ENCODE data around the gene SLC25A20. TPM values are rescaled to one million over a fixed set of nuclear protein-coding genes. Genes with fewer than 3 reads are reported as not detected.

The SLC25A20 gene
- total RNA-seq, 1 donor from 2014 or later = 22.4 TPM

GRCh38 chr3:48897460-48898376, 964 bp downstream of the SLC25A20 start:
- DNase-seq (ENCODE audit: low read depth) = no peak

- no peak for DNase-seq (ENCODE audit: low read depth)
Measured at GRCh38 chr3:48896936-48897335, 1.7 kb downstream of the SLC25A20 start.

DNA sequence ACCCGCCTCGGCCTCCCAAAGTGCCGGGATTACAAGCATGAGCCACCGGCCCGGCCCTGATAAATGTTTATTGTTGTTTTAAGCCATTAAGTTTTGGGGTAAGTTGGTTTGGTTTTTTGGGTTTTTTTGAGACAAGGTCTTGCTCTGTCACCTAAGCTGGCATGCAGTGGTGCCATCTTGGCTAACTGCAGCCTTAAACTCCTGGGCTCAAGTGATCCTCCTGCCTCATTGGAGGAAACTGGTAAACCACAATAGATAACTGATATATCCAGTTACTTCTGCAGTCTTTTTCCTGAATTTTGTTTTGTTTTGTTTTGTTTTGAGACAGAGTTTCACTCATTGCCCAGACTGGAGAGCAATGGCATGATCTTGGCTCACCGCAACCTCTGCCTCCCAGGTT, 4.2 kb downstream of the SLC25A20 start:
- no peak for DNase-seq (ENCODE audit: low read depth)

- no peak for DNase-seq (ENCODE audit: low read depth)
Measured at GRCh38 chr3:48891606-48892005, 7.1 kb downstream of the SLC25A20 start.

- DNase-seq (ENCODE audit: low read depth) = peak; percentile 31
Measured at GRCh38 chr3:48885753-48886152, 12.9 kb downstream of the SLC25A20 start.

DNA sequence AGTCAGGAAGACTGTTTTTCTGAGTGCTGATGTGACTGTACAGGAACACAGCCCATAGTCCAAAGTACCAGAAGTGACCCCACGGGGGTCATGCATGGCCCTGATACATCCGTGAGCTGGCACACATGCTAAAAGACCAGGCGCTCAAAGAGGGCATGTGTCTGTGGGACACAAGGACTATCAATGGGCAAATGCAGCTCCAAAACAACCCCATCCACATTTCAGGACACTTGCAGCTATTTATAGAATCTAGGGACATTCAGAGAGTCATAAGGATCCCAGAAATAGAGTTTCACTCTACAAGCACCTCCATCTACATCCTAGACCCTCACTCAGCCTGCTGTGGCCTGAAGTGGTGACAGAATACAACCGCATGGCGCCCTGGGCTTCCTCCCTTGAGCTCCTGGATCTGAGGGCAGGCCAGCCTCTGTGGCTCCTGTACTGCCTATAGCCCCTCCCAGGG, 17.0 kb downstream of the SLC25A20 start:
- DNase-seq (ENCODE audit: low read depth) = no peak

DNA sequence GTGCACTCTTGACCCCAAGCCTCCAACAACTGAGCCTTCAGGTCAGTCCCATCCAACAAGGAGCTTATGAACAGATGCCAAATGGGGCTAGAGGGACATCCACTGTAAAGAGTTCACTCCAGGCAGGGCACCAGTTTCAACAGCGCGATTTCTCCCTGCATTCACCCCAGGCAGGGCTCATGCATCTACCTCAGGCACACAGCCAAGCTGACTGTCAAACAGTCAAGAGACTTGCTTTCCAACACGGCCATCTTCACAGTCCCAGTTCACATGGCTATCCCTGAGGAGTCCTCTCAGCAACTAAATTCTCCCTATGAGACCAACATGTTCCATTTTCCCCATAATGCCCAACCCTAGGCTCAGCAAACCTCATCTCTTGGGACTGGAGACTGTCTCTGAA, 17.7 kb downstream of the SLC25A20 start:
- no peak for DNase-seq (ENCODE audit: low read depth)

DNA sequence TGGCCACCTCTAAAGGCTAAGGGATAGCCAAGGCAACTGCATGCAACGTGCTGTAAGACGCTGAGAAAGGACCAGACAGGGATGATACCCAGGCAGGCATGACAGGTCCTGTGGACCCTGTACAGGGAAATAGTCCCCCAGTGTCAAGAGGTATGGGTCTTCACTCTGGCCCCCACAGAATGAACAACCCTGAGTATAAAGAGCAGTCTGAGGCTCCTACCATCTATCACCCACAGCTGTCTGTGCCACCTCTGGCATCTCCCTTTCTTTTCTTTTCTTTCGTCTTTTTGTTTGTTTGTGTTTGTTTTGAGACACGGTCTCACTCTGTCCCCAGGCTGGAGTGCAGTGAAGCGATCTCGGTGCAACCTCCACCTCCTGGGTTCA, 18.7 kb downstream of the SLC25A20 start:
- no peak for DNase-seq (ENCODE audit: low read depth)

DNA sequence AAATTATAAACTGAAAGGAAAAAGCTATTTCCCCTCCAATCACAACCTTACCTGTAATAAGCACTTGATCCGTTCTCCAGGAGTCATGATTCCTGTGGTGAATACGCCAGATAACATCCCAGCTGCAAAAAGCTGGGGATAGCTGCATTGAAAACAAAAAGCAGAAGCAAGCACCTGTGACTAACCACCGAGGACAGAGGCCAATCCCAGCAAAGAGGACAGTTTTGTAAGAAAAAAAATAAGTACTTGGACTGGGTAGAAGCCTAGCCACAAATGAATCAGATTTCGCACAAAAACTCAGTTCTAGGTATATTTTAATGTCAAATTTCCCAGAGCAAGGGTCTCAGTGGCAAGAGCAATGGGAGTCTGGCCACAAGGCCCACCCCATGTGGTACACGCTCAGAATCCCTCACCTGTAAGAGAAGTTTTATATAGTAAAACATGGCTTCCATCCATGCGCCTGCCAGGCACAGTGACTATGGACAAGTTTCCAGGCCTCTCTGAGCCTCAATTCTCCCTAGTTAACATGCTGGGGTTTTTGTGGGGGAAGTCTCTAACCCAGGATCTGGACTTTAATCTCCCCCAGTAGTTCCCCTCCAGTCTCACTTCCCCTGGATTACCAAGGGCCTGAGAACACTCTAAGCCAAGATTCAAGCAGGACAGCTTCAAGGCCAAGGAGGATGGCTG, 19.2 kb downstream of the SLC25A20 start:
- DNase-seq (ENCODE audit: low read depth) = no peak

DNA sequence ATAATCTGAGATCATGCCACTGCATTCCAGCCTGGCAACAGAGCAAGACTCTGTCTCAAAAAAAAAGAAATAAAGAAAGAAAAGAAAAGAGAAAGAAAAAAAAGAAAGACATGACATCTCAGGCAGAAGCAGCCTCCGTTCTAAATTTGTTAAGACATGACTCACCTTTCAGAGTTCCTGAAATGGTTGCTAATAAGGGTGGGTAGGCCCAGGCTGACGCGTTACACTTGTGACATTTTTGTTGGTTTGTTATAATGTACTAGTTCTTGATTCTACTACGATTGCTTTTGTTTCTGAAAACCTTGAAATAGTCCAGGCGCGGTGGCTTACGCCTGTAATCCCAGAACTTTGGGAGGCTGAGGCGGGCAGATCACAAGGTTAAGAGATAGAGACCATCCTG, 21.0 kb downstream of the SLC25A20 start:
- no peak for DNase-seq (ENCODE audit: low read depth)

GRCh38 chr3:48863122-48863521, 35.6 kb downstream of the SLC25A20 start:
- DNase-seq (ENCODE audit: low read depth) = no peak

DNA sequence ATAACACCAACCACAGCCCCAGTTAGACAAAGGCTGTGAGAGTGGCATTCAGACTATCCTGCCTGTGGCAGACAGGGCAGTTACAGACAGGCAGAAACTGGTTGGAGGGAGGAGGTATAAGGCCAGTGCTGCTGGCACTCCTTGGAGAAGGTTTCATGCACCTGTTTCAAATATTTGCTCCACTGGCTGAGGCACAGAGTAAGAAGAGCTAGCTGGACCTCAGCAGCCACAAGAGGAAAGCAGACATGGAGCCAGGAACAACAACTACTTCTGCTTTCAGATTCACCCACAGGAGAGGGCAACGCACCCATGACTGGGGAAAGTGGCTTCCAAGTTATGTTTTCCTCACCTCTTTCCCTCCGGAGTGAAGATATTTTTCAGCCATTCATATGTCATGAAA, 39.5 kb downstream of the SLC25A20 start:
- DNase-seq (ENCODE audit: low read depth) = no peak

- DNase-seq (ENCODE audit: low read depth) = no peak
Measured at GRCh38 chr3:48858709-48859108, 40.0 kb downstream of the SLC25A20 start.

- DNase-seq (ENCODE audit: low read depth) = no peak
Measured at GRCh38 chr3:48857641-48858040, 41.0 kb downstream of the SLC25A20 start.

DNA sequence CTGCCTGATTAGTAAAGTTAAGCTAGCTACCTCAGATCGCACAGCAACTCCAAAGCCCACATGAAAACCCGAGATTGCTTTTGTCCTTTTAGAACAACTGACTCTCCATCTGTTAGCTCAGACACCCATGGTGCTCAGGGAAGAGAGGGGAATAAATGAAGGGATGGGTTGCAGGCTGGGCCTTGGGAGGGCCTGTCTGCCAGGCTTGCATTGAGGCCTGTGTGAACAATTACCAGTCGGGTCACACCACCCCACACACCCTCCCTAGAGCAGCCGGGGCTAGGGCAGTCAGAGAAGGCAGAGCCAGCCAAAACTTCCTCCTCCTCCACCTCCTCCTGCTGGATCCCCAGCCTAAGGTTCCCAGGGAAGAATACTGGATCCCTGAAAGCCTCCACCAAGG, 42.2 kb downstream of the SLC25A20 start:
- DNase-seq (ENCODE audit: low read depth) = no peak

- DNase-seq (ENCODE audit: low read depth) = no peak
Measured at GRCh38 chr3:48855681-48856447, 42.8 kb downstream of the SLC25A20 start.

GRCh38 chr3:48852151-48852550, 46.5 kb downstream of the SLC25A20 start:
- no peak for DNase-seq (ENCODE audit: low read depth)

GRCh38 chr3:48851407-48851806, 47.3 kb downstream of the SLC25A20 start:
- no peak for DNase-seq (ENCODE audit: low read depth)

DNA sequence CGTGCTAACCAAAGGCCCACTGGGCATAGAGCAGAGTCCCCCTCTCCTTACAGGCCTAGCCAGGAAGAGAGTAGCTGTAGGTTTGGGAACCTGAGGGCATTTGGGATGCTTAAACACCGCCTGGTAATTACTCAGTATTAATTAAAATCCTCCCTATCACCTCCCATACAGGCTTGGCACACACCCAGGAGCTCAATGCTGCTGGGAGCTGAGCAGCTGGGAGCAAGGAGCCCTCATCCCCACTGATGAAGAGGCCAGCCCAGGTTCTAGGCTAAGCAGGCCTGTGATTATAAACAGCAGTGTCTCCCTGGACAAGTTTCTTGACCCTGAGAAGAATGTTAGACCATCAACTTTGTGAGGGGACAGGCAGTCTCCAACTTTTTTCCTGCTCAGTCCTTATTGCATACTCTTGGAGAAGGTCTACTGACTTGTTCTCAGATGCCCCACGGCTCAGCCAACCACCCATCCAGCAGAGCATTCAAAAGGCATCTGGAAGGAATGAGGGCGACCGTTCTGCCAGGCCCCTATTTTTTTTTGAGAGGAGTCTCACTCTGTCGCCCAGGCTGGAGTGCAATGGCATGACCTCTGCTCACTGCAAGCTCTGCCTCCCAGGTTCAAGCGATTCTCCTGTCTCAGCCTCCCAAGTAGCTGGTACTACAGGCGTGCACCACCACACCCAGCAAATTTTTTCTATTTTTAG, 49.7 kb downstream of the SLC25A20 start:
- no peak for DNase-seq (ENCODE audit: low read depth)

DNA sequence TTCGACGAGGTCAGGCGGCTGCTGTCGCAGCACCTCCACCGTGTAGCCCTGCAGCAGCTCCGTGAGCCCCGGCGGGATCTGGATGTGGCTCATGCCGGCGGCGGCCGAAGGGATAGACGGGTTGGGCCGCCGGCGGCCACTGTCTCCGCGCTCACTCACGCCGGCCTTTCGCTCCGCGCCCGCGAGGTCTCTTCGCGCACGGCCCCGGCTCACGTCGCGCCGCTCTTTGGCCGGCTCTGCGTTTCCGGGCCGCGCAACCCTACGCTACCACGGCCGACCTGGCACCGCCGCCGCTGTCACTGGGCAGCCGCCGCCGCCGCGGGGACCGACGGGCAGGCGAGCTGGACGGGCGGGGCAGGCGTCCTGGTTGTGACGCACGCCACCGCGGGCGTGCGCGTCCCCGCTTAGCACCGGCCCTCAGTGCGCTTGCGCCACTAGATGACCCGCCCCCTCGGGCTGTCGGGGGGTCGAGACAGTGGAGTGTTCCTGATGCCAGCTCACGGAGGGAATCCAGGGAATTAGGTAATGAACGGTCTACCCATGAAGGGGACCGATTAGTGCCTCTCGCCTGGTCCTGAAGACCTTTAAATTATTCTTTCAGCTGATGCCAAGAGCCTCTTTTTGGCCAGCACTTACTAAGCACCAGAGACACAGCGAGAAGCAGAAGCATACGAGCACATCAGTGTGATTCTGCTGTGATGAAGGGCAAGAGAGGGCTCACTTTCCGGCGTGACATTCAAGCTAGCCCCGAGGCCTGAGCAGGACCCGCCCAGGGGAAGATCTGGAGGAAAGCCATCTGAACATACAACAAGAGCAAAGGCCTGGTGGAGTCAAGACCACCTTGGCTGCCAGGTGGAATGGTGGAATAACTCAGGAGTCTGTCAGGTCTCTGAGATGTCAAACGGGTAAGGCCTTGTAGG, 50.9 kb downstream of the SLC25A20 start, which contains the start of gene PRKAR2A:
PRKAR2A (minus strand) TSS at position 371 of the 920 bp plus-strand sequence; CDS start at position 93, 278 bp downstream.
- DNase-seq (ENCODE audit: low read depth) = peak; percentile 64

All from renal cortical epithelial cell (primary cell).